IPS DF 6.9 (cell line): ENCODE measurements around the gene DLX3.
A peak's percentile ranks its signal among the peaks of the same experiment; 100 is the strongest.

ENCODE experiments used
- DNase-seq: peaks from one replicate; pipeline ENCODE4 v3.0.0-alpha.2; 2013; ENCODE audit warnings: low read depth, low spot score
- H3K27ac ChIP-seq: one replicate; pipeline ENCODE4 v1.5.1; 2013; ENCODE audit warnings: low read length, control low read depth
- H3K27me3 ChIP-seq: 2 replicates; pipeline ENCODE4 v1.6.1; 2013; ENCODE audit warnings: mild to moderate bottlenecking, low read length; ENCODE audit not compliant: control insufficient read depth, insufficient read depth
- H3K36me3 ChIP-seq: 2 replicates; pipeline ENCODE4 v1.6.1; 2013; ENCODE audit warnings: low read length; ENCODE audit not compliant: control insufficient read depth, insufficient read depth
- H3K4me1 ChIP-seq: 2 replicates; pipeline ENCODE4 v1.6.1; 2013; ENCODE audit warnings: low read length; ENCODE audit not compliant: control insufficient read depth, insufficient read depth
- H3K4me3 ChIP-seq: 2 replicates; pipeline ENCODE4 v1.5.1; 2013; ENCODE audit warnings: mild to moderate bottlenecking, low read length
- H3K9me3 ChIP-seq: 2 replicates; pipeline ENCODE4 v1.6.1; 2013; ENCODE audit warnings: low read length, inconsistent platforms; ENCODE audit not compliant: control insufficient read depth, insufficient read depth
- WGBS: extraction: QIAGEN DNeasy Blood & Tissue Kit; methylation state at CpG from one replicate; pipeline ENCODE4 v1.1.7; 2013; ENCODE audit warnings: mixed read lengths, missing lambda C conversion rate; ENCODE audit not compliant: insufficient read length, insufficient coverage; 5-methylcytosine and 5-hydroxymethylcytosine counted together

Gene DLX3

GRCh38 chr17:50035421-50035879, 40.4 kb upstream of the DLX3 start:
- no peak for DNase-seq
- Histone ChIP-seq H3K27me3 (no peaks in the 10 kb centered on the region), H3K4me1 (no peaks in the 10 kb centered on the region; the same call in 1 of the 2 replicates), H3K4me3 (no peak overlapping the region), H3K9me3 (no peaks in the 10 kb centered on the region), H3K36me3 (no peaks in the 10 kb centered on the region), H3K27ac (no peak overlapping the region)
- no CpG with 5 or more reads among the region's 5 CpGs for WGBS

- no peaks in the 10 kb centered on the region for H3K36me3 ChIP-seq
- WGBS, result no CpG with 5 or more reads among the region's 16 CpGs
- no peak overlapping the region for H3K4me3 ChIP-seq
- DNase-seq, result no peak
- H3K9me3 ChIP-seq, result no peaks in the 10 kb centered on the region
- no peaks in the 10 kb centered on the region; the same call in 1 of the 2 replicates for H3K4me1 ChIP-seq
- H3K27me3 ChIP-seq, result no peaks in the 10 kb centered on the region
- no peak overlapping the region for H3K27ac ChIP-seq
These were observed 39.7 kb upstream of the DLX3 start for GRCh38 chr17:50034498-50035364.

DNA sequence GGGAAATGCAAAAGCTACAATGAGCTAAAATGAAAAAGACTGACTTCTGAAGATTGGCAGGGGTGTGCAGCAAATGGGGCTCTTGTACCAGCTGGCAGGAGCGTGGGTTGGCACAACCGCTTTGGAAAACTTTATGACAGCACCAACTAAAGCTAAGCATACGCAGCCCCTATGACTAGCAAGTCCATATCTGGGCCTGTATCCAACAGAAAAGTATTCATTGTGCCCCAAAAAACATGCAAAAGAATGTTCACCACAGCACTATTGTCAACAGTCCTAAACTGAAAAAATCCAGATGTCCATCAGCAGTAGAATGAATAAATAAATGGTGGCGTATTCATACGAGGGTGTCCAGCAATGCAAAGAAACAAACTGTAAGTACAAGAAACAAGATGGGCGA, 38.3 kb upstream of the DLX3 start:
- Histone ChIP-seq H3K4me1 (peaks cover 3% of the 10 kb centered on the region; the same call in 1 of the 2 replicates), H3K4me3 (no peak overlapping the region), H3K27ac (no peak overlapping the region), H3K27me3 (no peaks in the 10 kb centered on the region), H3K36me3 (no peaks in the 10 kb centered on the region), H3K9me3 (no peaks in the 10 kb centered on the region)
- WGBS, result no CpG with 5 or more reads among the region's 6 CpGs
- no peak for DNase-seq

GRCh38 chr17:50029185-50029584, 34.2 kb upstream of the DLX3 start:
- DNase-seq, result no peak
- no peak overlapping the region for H3K4me3 ChIP-seq
- no peak overlapping the region for H3K27ac ChIP-seq
- no peaks in the 10 kb centered on the region for H3K9me3 ChIP-seq
- H3K4me1 ChIP-seq, result peaks cover 11% of the 10 kb centered on the region
- no peaks in the 10 kb centered on the region for H3K36me3 ChIP-seq
- WGBS, result no CpG with 5 or more reads among the region's 7 CpGs
- H3K27me3 ChIP-seq, result no peaks in the 10 kb centered on the region

DNA sequence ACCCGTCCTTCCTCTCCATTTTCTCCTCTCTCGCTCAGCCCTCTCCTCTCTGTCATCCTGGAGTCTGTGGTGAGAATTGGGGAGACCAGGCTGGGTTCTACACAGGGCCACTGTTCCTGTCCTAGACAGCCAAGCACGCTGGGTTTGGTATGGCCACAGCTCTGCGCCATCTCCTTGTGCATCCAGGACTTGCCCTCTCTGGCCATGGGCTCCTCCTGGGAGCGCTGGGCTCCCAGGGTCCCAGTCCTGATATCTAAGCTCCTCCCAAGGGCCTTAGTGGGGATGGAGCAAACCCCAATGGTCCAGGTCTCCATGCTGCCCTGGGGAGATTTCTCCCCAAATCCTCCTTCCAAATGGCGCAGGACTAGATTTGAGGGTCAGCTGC, 33.7 kb upstream of the DLX3 start:
- H3K36me3 ChIP-seq, result no peaks in the 10 kb centered on the region
- no peaks in the 10 kb centered on the region for H3K9me3 ChIP-seq
- H3K27me3 ChIP-seq, result no peaks in the 10 kb centered on the region
- peaks cover 11% of the 10 kb centered on the region for H3K4me1 ChIP-seq
- H3K4me3 ChIP-seq, result no peak overlapping the region
- H3K27ac ChIP-seq, result no peak overlapping the region
- no peak for DNase-seq
- no CpG with 5 or more reads among the region's 6 CpGs for WGBS

DNA sequence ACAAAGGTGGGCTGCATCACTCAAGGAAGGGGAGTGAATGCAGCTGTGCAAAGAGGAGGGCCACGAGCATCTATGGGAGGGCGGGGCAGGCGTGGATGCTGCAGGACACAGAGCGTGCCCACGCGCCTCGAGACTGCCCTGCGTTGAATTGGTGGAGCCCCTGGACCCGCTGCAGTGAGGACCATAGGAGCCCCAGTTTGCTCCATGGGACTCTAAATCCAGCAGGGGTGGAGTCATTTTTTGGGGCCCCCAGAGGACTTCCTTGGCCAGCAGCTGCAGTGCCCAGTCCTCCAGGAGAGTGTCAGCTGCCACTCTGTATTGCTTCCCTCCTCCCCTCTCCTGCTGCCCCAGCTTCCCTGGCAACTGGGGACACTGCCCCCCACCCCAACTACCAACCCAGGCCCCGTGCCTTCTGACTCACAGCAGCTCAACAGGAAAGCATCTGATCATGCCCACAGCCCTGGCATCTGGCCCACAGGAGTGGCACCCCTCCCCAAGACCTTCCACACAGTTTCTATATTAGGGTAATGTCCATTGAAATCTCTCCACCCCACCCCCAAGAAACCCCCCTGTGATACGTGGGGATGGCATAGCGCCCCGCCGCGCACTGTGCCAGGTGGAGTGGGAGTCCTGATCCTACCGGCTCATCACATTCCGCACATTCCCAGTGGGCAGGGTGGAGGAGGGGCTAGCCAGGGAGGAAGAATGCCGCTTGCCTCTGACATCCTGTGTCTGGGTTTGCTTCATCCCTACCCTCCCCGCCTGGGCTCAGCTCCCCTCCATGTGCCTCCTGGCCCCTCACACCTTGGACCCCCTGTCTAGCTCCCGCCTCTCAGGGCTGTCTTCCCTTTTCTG, 33.1 kb upstream of the DLX3 start:
- no peak overlapping the region for H3K27ac ChIP-seq
- no peak for DNase-seq
- no peaks in the 10 kb centered on the region for H3K36me3 ChIP-seq
- no peaks in the 10 kb centered on the region for H3K9me3 ChIP-seq
- no peak overlapping the region for H3K4me3 ChIP-seq
- no CpG with 5 or more reads among the region's 20 CpGs for WGBS
- H3K4me1 ChIP-seq, result peaks cover 11% of the 10 kb centered on the region
- H3K27me3 ChIP-seq, result no peaks in the 10 kb centered on the region

- Histone ChIP-seq H3K9me3 (no peaks in the 10 kb centered on the region), H3K36me3 (no peaks in the 10 kb centered on the region), H3K4me3 (no peak overlapping the region), H3K27ac (no peak overlapping the region), H3K27me3 (no peaks in the 10 kb centered on the region), H3K4me1 (peaks cover 11% of the 10 kb centered on the region)
- no CpG with 5 or more reads among the region's 27 CpGs for WGBS
- DNase-seq, result no peak
These were observed 32.3 kb upstream of the DLX3 start for GRCh38 chr17:50027172-50027880.

GRCh38 chr17:50026837-50027171, 31.8 kb upstream of the DLX3 start:
- Histone ChIP-seq H3K27me3 (no peaks in the 10 kb centered on the region), H3K4me1 (peaks cover 11% of the 10 kb centered on the region), H3K4me3 (no peak overlapping the region), H3K9me3 (no peaks in the 10 kb centered on the region), H3K36me3 (no peaks in the 10 kb centered on the region), H3K27ac (no peak overlapping the region)
- DNase-seq, result peak; percentile 68
- WGBS, result no CpG with 5 or more reads among the region's 6 CpGs

DNA sequence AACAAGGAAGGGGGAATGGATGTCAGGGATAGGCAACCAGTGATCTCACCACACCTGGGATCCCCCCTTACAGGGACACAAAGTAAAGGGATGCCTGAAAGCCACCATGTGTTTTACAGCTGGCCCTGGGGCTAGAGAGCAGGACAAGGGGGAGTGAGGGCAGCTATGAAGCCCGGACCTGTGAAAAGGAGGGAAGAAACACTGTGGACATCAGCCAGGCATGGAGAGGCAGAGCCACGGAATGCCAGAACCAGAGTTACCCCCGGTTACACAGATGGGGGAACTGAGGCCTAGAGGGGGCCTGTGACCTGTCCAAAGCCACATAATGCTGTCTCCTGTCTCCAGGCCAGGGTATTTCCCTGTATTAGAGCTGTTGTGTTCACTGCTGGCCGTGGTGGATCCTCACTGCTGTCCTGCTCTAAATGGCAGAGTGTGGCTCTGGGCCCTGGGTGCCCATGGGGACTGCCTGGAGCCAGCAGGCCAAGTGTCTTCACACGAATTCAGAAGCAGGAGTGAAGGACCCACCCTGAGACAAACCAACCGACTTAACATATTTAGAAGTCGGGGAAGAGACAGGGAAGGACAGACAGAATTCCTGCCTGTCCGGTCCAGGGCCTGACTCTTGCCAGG, 31.1 kb upstream of the DLX3 start:
- no peaks in the 10 kb centered on the region for H3K27me3 ChIP-seq
- no peak overlapping the region for H3K27ac ChIP-seq
- WGBS, result no CpG with 5 or more reads among the region's 8 CpGs

DNA sequence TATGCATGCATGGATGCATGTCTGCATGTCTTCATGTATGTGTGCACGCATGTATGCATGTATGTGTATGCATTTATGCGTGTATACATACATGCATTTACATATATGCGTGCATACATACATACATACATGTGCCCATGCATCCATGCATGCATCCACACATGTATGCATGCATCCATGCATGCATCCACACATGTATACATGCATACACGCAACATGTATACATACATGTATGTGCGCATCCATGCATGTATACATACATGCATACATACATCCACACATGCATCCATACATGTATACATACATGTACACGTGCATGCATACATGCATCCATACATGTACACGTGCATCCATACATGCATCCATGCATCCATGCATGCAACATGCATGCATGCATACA, 29.8 kb upstream of the DLX3 start:
- H3K9me3 ChIP-seq, result no peaks in the 10 kb centered on the region
- WGBS, result no CpG with 5 or more reads among the region's 7 CpGs
- H3K4me1 ChIP-seq, result peaks cover 11% of the 10 kb centered on the region
- DNase-seq, result no peak
- no peaks in the 10 kb centered on the region for H3K36me3 ChIP-seq
- H3K27ac ChIP-seq, result no peak overlapping the region
- no peak overlapping the region for H3K4me3 ChIP-seq
- no peaks in the 10 kb centered on the region for H3K27me3 ChIP-seq

More for the DNA sequence above, 31.1 kb upstream of the DLX3 start:
- DNase-seq, result no peak
- no peaks in the 10 kb centered on the region for H3K36me3 ChIP-seq
- H3K9me3 ChIP-seq, result no peaks in the 10 kb centered on the region
- peaks cover 11% of the 10 kb centered on the region for H3K4me1 ChIP-seq
- H3K4me3 ChIP-seq, result no peak overlapping the region
